HL-60 (cell line): Measurements from ENCODE around the gene ZNF124.

ENCODE experiments used
- GABPA ChIP-seq: IDR thresholded peaks from 2 replicates; pipeline ENCODE4 v1.6.1; 2012; ENCODE audit warnings: low read depth
- POLR2AphosphoS5 ChIP-seq: IDR thresholded peaks from 2 replicates; pipeline ENCODE4 v1.6.1; 2012; ENCODE audit warnings: low read depth
- TF ChIP-seq, protein P1 (sequence below): IDR thresholded peaks from one replicate; pipeline ENCODE4 v1.5.1; 2011; ENCODE audit warnings: low read length, control low read depth, inconsistent platforms; ENCODE audit not compliant: insufficient read depth
- TF ChIP-seq, protein P2 (sequence below): IDR thresholded peaks from 2 replicates; pipeline ENCODE4 v1.6.1; 2012; ENCODE audit warnings: low read depth; ENCODE audit not compliant: insufficient replicate concordance

DNA sequence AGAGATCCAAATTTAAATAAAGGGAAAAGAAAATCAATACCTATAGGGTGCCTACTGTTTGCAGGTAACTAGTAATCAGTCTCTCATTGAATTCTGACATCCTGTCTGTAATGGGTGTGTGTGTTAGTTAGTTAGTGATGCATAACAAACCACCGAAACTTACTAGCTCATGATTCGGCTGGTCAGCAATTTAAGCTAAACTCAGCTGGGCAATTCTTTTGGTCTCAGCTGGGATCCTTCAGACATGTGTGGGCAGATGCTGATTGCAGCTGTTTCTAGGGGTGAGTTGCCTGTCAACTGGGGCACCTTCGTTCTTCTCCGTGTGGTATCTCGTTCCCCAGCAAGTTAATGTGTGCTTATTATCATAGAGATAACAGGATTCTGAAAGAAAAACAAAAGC is 40.2 kb upstream of the ZNF124 start:
- TF ChIP-seq, protein P1, sequence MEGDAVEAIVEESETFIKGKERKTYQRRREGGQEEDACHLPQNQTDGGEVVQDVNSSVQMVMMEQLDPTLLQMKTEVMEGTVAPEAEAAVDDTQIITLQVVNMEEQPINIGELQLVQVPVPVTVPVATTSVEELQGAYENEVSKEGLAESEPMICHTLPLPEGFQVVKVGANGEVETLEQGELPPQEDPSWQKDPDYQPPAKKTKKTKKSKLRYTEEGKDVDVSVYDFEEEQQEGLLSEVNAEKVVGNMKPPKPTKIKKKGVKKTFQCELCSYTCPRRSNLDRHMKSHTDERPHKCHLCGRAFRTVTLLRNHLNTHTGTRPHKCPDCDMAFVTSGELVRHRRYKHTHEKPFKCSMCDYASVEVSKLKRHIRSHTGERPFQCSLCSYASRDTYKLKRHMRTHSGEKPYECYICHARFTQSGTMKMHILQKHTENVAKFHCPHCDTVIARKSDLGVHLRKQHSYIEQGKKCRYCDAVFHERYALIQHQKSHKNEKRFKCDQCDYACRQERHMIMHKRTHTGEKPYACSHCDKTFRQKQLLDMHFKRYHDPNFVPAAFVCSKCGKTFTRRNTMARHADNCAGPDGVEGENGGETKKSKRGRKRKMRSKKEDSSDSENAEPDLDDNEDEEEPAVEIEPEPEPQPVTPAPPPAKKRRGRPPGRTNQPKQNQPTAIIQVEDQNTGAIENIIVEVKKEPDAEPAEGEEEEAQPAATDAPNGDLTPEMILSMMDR = no peak
- TF ChIP-seq POLR2AphosphoS5 (no peak), GABPA (no peak)
- TF ChIP-seq, protein P2, sequence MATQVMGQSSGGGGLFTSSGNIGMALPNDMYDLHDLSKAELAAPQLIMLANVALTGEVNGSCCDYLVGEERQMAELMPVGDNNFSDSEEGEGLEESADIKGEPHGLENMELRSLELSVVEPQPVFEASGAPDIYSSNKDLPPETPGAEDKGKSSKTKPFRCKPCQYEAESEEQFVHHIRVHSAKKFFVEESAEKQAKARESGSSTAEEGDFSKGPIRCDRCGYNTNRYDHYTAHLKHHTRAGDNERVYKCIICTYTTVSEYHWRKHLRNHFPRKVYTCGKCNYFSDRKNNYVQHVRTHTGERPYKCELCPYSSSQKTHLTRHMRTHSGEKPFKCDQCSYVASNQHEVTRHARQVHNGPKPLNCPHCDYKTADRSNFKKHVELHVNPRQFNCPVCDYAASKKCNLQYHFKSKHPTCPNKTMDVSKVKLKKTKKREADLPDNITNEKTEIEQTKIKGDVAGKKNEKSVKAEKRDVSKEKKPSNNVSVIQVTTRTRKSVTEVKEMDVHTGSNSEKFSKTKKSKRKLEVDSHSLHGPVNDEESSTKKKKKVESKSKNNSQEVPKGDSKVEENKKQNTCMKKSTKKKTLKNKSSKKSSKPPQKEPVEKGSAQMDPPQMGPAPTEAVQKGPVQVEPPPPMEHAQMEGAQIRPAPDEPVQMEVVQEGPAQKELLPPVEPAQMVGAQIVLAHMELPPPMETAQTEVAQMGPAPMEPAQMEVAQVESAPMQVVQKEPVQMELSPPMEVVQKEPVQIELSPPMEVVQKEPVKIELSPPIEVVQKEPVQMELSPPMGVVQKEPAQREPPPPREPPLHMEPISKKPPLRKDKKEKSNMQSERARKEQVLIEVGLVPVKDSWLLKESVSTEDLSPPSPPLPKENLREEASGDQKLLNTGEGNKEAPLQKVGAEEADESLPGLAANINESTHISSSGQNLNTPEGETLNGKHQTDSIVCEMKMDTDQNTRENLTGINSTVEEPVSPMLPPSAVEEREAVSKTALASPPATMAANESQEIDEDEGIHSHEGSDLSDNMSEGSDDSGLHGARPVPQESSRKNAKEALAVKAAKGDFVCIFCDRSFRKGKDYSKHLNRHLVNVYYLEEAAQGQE = no peak
